HG02798 (cell line): ENCODE measurements around the gene OR51V1.

Experiments
- ATAC-seq: cut with Tn5 transposase; IDR thresholded peaks from one replicate; pipeline ENCODE4 v1.9.1; 2021; ENCODE audit warnings: mild to moderate bottlenecking; ENCODE audit not compliant: unreplicated experiment, poor library complexity

The OR51V1 gene

DNA sequence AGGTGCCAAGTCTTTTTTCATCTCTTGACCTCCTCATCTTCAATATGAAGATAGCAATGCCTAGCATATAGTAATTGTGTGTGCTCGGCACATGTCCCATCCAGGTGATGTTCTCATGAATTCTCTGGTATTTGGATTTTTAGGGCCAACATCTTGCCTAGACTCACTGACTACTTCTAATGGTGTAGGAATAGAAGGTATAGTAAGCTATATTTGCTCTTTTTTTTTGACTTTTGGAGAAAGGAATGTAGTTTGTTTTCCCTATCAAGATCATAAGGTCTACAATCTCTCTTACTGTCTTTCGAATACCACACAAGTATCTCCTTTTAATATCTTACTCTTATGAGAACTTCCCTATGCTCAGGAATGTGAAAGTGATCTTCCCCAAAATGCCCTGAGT lies 30.6 kb upstream of the OR51V1 start:
- no peak for ATAC-seq

DNA sequence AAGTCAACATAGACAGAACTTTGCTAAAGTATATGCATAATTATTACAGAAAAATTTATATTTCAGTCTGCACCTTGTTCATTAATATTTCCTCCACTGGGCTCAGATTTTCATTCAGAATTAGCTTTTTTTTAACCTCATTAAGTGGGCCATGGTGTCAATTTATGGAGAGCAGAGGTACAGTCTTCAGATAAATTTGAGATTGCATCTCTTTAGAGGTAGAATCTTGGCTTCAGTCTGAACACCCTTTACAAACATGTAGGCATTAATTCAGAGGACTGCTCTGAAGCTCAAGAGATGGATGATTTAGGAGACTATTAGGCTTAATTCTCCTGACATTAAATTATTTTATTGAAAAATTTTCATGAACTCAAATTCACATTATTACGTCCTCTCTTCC lies 29.8 kb upstream of the OR51V1 start:
- no peak for ATAC-seq

DNA sequence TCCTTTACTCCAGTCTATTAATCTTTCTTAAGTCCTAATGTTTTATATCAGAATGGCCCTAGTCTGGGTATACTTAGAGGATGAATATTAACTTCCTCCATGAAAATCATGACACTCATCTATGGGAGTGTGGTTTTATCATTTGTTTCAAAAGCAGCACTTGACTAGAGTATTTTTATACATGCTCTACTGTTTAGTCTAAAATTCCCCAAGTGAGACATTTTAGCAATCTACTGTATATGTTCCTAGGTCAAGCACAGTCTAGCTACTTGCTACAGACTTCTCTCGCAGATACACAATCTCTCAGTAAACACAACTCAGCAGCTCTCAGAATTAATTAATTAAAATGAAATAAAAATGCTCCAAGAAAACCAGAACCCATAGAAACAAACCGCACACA lies 29.3 kb upstream of the OR51V1 start:
- no peak for ATAC-seq

DNA sequence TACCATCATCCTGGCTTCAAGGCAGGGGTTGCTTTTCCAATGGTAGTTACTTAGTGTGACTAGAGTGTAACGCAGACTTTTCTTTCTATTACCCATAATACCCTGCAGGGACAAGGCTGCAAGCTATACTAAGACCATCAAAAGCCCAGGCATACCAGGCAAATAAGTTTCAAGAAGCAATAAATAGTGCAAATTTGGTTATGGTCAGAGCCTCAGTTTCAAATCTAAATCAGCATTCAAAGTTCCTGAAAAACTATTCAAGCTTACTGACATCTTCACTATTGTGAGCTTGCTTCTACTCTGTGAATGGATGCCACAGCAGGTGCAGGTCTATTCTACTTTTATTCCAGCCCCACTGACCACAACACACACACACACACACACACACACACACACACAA lies 28.9 kb upstream of the OR51V1 start:
- no peak for ATAC-seq

DNA sequence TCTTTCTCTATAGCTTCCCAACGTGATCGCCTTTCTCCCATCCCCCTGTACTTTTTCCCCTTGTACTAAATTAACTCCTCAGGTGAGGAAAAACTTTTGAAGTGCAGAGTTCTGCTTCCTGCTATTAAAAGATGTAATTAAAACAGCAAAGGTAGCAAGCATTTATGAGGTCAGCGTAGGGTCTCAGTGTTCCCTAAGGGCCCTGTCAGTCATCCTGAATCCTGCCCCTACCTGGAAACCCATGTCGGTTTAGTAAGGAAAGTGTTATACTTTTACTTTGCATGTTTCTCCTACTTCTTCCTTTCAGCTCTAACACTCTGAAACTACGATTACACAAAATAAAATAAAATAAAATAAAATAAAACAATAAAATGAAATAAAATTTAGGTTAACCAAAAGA lies 27.6 kb upstream of the OR51V1 start:
- no peak for ATAC-seq

DNA sequence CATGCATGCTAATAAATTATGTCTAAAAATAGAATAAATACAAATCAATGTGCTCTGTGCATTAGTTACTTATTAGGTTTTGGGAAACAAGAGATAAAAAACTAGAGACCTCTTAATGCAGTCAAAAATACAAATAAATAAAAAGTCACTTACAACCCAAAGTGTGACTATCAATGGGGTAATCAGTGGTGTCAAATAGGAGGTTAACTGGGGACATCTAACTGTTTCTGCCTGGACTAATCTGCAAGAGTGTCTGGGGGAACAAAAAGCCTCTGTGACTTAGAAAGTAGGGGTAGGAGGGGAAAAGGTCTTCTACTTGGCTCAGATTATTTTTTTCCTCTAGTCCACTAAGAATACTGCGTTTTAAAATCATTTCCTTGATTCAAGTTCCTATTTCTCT lies 27.2 kb upstream of the OR51V1 start:
- ATAC-seq, result no peak

DNA sequence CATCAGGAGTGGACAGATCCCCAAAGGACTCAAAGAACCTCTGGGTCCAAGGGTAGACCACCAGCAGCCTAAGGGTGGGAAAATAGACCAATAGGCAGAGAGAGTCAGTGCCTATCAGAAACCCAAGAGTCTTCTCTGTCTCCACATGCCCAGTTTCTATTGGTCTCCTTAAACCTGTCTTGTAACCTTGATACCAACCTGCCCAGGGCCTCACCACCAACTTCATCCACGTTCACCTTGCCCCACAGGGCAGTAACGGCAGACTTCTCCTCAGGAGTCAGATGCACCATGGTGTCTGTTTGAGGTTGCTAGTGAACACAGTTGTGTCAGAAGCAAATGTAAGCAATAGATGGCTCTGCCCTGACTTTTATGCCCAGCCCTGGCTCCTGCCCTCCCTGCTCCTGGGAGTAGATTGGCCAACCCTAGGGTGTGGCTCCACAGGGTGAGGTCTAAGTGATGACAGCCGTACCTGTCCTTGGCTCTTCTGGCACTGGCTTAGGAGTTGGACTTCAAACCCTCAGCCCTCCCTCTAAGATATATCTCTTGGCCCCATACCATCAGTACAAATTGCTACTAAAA lies 26.3 kb upstream of the OR51V1 start, which contains the start of gene HBB:
TSS of gene HBB (minus strand) at position 340 of the 579 bp plus-strand sequence. CDS start at position 290, 50 bp downstream.
- no peak for ATAC-seq

DNA sequence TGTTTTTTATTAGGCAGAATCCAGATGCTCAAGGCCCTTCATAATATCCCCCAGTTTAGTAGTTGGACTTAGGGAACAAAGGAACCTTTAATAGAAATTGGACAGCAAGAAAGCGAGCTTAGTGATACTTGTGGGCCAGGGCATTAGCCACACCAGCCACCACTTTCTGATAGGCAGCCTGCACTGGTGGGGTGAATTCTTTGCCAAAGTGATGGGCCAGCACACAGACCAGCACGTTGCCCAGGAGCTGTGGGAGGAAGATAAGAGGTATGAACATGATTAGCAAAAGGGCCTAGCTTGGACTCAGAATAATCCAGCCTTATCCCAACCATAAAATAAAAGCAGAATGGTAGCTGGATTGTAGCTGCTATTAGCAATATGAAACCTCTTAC lies 25.0 kb upstream of the OR51V1 start:
- no peak for ATAC-seq

DNA sequence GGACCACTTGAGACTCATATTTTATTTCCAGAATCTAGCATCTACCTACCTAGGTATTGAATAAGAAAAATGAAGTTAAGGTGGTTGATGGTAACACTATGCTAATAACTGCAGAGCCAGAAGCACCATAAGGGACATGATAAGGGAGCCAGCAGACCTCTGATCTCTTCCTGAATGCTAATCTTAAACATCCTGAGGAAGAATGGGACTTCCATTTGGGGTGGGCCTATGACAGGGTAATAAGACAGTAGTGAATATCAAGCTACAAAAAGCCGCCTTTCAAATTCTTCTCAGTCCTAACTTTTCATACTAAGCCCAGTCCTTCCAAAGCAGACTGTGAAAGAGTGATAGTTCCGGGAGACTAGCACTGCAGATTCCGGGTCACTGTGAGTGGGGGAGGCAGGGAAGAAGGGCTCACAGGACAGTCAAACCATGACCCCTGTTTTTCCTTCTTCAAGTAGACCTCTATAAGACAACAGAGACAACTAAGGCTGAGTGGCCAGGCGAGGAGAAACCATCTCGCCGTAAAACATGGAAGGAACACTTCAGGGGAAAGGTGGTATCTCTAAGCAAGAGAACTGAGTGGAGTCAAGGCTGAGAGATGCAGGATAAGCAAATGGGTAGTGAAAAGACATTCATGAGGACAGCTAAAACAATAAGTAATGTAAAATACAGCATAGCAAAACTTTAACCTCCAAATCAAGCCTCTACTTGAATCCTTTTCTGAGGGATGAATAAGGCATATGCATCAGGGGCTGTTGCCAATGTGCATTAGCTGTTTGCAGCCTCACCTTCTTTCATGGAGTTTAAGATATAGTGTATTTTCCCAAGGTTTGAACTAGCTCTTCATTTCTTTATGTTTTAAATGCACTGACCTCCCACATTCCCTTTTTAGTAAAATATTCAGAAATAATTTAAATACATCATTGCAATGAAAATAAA lies 24.3 kb upstream of the OR51V1 start:
- no peak for ATAC-seq

DNA sequence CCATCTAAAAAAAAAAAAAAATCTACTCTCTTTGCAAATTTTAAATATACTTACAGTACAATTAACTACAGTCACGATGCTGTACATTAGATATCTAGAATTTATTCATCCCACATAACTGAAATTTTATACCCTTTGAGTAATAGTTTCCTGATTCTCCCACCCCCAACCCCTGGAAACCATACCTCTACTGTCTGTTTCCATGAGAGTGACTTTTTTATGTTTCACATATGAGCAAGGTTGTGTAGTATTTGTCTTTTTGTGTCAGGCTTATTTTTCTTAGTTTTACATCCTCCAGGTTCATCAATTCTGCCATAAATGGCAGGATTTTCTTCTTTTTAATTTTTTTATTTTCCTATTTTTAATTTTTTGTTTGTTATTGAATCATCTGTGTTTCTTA lies 23.2 kb upstream of the OR51V1 start:
- ATAC-seq, result no peak

DNA sequence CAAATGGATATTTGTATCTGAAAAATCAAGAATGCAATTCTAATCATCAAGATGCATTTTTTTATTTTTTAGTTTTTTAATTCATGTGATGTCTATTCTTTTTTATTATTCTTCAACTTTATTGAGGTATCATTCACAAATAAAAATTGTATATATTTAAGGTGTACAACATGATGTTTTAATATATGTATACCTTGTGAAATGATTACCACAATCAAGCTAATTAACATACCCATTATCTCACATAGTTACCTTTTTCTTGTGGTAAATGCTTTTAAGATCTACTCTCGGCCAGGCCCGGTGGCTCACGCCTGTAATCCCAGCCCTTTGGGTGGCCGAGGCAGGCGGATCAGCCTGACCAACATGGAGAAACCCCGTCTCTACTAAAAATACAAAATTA lies 22.7 kb upstream of the OR51V1 start:
- ATAC-seq, result no peak

DNA sequence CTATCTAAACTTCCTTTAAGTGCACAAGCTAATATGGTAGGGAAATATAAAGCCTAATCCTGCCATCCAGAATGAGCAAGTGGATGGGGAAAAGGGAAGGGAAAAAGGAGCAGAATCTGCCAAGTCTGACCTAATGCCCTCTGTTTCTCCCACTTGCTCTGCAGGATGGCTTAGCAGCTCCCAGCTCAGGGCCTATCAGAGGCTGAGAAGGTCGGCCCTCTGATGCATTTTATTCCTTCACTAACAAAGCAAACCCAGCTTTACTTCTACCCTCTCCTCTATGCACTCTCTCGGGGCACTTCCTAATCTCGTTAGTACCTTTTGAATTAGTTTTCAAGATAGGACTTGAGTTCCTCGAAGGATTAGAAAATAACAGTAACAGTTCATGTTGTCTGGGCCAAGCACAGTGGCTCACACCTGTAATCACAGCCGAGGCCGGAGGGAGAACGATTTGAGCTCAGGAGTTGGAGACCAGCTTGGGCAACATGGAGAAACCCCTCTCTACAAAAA lies 9.9 kb upstream of the OR51V1 start:
- no peak for ATAC-seq

DNA sequence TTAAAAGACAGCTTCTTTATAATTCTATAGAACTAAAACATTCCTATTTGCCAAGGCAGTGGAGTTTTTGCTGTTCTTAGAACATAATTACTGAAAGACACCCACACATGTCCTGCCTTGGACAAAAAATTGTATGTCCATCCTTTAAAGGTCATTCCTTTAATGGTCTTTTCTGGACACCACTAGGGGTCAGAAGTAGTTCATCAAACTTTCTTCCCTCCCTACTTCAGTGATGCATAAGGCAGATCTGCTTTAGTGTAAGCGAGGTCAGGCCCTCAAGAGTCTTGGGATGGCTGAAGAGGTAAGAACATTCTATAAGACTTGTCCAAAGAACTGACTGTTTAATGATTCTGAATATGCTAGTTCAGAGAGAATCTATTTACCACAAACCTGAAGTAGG lies 4.3 kb upstream of the OR51V1 start:
- peak; percentile 86 for ATAC-seq

DNA sequence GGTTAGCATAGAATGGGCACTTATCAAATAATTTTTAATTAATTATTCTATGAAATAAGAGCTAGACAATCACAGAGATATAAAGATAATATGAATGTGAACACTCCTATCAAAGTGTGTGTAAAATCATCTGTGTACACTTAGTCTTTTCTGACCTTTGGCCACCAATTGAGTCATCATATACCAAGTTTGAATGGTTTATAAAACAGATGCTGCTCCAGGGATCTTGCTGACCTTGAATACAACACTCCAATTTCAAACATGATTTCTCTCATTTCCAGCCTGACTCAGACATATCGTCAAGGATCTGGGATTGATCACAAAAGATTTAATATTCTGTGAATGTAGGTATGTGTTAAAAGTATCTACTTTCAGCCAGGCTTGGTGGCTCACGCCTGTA lies 2.9 kb upstream of the OR51V1 start:
- ATAC-seq, result no peak

DNA sequence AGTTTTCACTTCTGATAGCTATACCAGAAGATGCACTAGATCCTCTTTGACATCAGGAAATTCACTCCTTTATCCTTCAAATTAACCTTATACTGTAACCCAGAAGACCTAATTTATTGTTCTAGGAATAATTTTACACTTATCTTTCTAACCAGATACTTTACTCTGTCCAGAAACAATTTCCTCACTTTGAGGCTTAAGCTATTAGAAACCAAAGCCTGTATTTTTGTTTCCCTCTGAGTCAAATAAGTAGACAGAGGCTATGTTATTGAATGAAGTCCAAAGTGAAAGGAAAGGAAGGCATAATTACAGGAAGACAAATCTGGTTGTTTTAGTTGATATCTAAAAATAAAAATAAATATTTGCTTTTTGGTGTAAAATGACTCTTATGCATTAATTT lies 2.2 kb downstream of the OR51V1 start:
- no peak for ATAC-seq

DNA sequence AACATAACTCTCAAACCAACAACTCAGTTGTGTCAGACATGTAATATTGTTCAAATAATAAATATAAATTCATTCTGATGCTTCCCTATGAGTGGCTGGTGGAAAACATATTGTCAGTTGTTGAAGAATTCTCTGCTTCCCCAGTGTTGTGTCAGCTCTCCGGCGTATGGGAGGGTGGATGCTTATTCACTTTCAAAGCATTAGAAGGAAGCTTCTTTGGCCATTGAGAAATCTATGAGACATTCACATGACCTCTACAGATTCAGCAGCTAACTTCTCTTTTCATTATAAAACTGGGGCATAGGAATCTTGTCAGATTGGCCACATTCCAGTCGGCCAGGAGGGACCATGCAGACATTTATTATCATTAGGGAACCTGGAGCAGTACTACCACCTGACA lies 2.9 kb downstream of the OR51V1 start:
- ATAC-seq, result no peak

DNA sequence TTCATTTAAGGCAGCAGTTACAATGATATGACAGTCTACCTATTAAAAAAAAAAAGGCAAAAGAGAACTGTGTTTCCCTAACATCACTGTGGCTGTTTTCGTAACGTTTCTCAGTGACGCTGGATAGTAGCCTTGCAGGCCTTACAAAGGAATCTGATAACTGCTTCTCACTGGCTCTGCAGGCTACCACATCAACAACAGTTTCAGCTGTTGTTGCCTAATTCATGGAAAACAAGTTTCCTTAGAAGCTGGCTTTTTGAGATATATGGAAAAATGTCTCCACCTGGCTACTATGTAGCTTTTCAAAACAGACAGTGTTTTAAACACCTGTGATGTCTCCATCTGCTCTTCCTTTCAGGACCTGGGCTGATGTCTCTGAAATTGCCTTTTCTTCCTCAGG lies 3.8 kb downstream of the OR51V1 start:
- ATAC-seq, result no peak

DNA sequence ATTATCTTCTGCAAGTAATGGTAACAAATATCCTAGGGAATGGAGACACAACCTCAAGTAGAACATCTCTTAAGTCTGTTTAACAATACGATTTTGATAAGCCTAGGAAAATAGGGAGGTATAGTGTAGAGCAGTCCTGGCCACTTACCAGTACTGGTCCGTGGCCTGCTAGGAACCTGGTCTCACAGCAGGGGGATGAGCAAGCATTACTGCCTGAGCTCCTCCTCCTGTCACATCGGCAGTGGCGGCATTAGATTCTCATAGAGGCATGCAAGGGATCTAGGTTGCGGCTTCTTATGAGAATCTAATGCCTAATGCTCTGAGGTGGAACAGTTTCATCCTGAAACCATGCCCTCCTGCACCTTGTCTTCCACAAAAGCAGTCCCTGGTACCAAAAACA lies 4.4 kb downstream of the OR51V1 start:
- no peak for ATAC-seq

DNA sequence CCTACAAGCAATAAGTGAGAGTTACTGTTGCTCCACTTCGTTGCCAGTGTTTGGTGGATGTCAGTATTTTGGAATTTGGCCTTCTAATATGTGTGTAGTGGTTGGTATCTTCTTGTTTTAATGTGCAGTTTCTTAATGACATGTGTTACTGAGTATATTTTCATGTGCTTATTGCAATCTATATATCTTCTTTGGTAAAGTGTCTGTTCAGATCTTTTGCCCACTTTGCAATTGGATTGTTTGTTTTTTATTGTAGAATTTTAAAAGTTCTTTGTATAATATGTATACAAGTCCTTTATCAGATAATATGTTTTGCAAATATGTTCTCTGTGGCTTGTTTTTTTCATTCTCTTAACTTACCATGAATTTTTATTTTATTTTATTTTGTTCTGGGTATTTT lies 7.7 kb downstream of the OR51V1 start:
- no peak for ATAC-seq

DNA sequence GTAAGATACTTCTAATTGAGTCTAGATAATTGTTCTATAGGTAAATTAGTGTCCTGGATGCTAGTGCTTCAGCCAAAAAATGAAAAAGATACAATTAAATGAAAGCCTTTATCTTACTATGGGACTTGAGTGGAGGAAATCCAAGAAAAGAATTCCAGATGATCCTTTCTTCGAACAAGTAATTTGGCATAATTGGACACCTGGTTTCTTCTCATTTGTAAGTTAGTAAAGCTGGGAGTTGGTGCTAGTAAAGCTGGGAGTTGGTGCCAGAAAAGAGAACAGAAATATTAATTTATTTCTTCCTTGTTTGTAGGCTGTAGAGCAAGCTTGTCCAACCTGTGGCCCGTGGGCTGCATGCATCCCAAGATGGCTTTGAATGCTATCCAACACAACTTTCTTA lies 12.3 kb downstream of the OR51V1 start:
- ATAC-seq, result no peak

DNA sequence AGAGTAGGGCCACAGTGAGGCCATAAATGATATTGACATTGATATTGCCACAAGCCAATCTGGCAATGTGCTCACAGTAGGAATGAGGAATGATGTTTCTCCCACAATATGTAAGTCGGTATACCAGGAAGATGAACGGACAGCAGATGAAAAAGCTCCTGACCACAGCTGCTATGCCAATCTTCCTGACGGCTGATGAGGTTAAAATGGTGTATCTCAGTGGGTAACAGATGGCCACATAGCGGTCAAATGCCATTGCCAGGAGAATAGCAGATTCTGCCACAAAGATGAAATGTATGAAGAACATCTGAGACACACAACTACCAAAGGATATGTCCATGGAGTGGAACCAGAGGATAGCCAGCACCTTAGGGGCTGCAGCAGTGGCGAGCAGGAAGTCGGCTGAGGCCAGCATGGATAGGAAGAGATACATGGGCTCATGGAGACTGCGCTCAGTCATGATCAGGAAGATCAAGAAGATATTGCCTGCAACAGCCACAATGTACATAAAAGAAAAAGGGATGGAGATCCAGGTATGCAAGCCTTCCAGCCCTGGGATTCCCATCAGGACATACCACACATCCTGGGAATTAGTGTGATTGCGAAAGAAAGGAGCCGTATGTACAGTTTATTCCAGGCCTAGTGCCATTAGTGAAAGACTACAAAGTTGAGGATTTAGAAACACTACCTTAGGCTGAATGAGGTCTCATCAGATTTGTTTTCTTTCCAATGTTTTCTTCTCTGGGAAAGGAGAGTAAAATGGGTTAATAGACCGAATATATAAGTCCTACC lies 22.2 kb downstream of the OR51V1 start:
- no peak for ATAC-seq
